GM21423 (cell line): ENCODE results near the gene MAD1L1.

Source experiments
- ATAC-seq: cut with Tn5 transposase; IDR thresholded peaks from one replicate; pipeline ENCODE4 v1.9.1; 2021; ENCODE audit warnings: mild to moderate bottlenecking, moderate library complexity; ENCODE audit not compliant: unreplicated experiment

Gene MAD1L1

GRCh38 chr7:2019711-2020511 is 212.8 kb downstream of the MAD1L1 start:
- peak; percentile 74 for ATAC-seq

DNA sequence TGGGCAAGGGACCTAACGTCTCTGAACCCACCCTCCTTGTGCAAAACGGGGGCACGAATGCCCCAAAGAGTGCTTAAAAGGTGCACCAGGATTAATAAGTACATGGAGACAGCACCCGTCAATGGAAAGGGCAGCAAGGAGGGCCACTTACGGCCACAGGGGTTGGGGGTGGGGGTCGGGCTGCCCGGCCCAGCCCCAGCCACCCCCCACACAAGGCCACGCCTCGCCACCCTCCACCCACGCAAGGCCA is 213.4 kb downstream of the MAD1L1 start:
- ATAC-seq = no peak

DNA sequence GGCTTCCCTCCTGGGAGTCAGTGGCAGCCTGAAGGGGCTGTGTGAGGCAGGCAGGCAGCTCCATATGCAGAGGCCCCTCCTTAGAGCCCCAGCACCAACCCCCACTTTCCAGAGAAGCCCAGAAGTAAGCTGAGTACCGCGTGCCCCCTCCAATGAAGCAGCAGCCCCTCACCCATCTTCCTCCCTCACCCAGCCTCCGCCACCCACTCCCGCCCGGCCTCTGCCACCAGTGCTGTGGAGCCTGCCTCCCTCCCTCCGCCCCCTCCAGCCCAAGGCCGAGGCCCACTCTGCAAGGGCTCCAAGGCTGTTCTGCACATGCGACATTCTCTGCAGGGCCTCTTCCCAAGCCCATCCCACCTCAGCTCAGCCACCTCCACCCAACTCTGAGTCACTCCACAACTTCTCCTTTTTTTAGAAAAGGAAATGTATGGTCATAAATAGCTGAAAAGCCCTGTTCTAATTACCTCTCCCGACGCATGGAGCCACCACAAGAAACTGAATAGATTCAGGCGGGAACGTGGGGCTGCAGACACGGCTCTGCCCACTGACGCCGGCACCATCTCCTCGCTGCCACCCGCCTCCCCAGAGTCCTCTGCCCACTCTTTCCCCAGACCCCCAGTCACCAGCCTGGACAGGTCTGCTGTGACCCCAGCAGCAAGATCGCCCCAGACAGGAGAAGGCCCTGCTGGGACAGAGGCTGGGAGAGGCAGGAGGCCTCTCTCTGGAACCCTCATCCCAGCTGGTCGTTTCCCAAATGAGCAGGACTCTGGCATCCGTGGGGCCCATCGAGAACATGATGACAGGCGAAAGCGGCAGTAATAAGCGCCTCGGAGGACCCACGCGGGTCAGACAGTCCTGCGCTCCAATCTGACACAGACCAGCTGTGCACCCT is 213.9 kb downstream of the MAD1L1 start:
- no peak for ATAC-seq

- no peak for ATAC-seq
These were observed 214.7 kb downstream of the MAD1L1 start for GRCh38 chr7:2017914-2018568.

- ATAC-seq = no peak
These were observed 215.3 kb downstream of the MAD1L1 start for GRCh38 chr7:2017481-2017891.

- ATAC-seq = no peak
These were observed 215.8 kb downstream of the MAD1L1 start for GRCh38 chr7:2016761-2017480.

GRCh38 chr7:2016021-2016631 is 216.6 kb downstream of the MAD1L1 start:
- ATAC-seq = no peak

DNA sequence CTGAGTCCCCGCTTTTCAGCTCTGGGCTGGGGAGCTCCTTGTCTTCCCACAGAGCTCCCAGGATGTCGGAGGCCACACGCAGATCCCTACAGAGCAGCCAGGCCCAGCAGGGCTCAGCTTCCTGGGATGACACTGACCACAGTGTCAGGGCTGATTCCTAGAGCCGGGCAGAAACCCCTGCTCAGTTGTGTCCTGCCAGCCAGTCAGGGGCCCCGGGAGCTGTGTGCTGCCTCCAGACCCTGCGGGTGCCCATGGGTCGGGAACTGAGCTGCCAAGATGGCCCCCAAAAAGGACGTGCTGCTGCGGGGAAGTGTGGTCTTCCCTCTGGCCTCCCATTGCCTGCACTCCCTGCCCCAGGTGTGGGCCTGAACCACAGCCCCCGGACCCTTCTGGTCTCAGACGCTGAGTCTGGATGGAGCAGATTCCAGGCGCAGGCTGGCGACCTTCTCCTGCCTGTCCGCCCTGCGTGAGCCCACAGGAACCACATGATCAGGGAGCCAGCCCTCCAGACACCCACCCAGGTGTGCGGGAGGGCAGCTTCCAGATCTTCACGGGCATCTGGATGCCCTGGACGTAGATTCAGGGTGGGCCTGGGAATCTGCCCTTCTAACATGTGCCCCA is 217.4 kb downstream of the MAD1L1 start:
- ATAC-seq = no peak

GRCh38 chr7:2014391-2015241 is 218.1 kb downstream of the MAD1L1 start:
- no peak for ATAC-seq

GRCh38 chr7:2013381-2014311 is 219.1 kb downstream of the MAD1L1 start:
- no peak for ATAC-seq

GRCh38 chr7:2012981-2013380 is 219.8 kb downstream of the MAD1L1 start:
- ATAC-seq = no peak

GRCh38 chr7:2012044-2012900 is 220.5 kb downstream of the MAD1L1 start:
- no peak for ATAC-seq

DNA sequence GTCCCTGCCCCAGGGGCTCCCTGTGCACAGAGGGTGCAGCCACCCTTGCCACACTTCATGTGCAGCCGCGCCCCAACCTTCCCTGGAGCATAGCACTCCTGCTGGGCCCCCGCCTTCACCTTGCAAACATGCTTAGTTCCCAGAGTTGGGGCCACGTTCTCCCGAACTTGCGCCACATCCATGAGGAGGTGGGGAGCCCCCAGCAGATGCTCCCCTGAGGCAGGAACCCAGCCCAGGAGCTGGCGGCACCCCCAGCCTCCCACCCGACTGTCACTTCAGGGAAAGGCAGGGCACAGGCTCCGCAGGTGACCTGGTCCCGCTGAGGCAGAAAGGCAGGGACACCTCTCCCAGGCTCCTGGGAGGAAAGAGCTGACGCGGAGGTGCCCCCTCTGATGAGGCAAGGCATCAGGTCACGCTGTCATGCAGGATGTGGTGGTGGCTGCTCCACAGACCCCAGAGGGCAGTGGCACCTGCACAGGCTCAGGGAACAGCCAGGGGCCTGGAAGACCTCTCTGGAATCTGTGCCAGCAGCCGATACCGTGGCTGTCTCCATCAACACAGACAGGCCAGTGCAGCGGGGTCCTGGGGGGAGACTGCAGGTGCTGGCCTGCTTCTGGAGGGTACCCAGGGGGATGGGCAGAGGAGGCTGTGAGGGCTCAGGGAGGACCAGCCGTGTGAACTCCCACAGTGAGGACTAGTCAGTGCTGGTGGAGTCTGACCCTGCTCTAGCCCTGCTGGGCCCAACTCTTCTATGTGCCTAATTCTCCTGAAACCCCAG is 221.3 kb downstream of the MAD1L1 start:
- no peak for ATAC-seq

- ATAC-seq = no peak
These were observed 222.0 kb downstream of the MAD1L1 start for GRCh38 chr7:2010551-2011265.

- ATAC-seq = no peak
These were observed 222.6 kb downstream of the MAD1L1 start for GRCh38 chr7:2010101-2010500.

DNA sequence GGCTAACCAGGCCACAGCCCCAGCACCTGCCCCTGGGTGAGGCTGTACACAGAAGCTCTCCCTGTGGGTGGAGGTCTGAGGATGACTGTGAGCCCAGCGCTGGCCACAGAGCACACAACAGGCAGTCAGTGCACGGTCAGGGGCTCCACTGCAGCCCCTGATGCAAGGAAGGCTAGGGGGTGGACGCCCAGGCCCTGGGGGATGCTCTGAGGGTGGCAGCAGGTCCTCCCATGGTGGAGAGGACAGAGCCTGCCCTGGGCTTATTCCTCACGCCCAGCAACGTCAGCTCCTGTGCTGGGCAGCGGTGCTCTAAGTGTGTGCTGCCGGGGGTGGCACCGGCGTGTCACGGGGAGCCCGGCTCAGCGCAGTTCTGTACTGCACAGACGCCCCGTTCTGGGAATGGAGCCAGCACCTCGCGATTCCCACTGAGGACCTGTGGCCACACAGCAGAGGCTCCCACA is 223.2 kb downstream of the MAD1L1 start:
- no peak for ATAC-seq
